ENCODE results near the gene DDAH2. TPM values are rescaled to one million over a fixed set of nuclear protein-coding genes. Genes with fewer than 3 reads are reported as not detected.

Gene DDAH2
- total and polyA plus RNA-seq, 10 of the 15 experiments (the other 5 are each of a cell fraction or from before 2014, with no cell fraction given) = 0.35 to 9.9 (median 6.2) TPM

- H3K27me3 ChIP-seq (replicated peaks in 1 of 2; ENCODE audit: control insufficient read depth in 2 of 2, insufficient read depth in 2 of 2, low read length in 1 of 2) = no peaks in the 10 kb centered on the region
- H3K4me3 ChIP-seq = no peak overlapping the region
- no peak for ATAC-seq
- TF ChIP-seq USF1 (IDR thresholded peaks at IDR 0.05; ENCODE audit: borderline replicate concordance, extremely low read length, insufficient read depth, low read depth, low read length) = no peak
- peak; percentile 27 for TF ChIP-seq BCL3 (IDR thresholded peaks at IDR 0.05; ENCODE audit: borderline replicate concordance, insufficient read depth, low read depth, low read length, poor library complexity, severe bottlenecking)
- TF ChIP-seq PAX5 (IDR thresholded peaks at IDR 0.05; ENCODE audit: borderline replicate concordance, low read depth, low read length) = no peak
- intact Hi-C loops (cut with micrococcal nuclease; ENCODE audit: unreplicated experiment) (no loop called here), in situ Hi-C loops (cut with MboI) (no loop called here)
- no peaks in the 10 kb centered on the region for H3K9me3 ChIP-seq (replicated peaks; ENCODE audit: control insufficient read depth, insufficient read depth, low read length)
- WGBS (ENCODE audit: insufficient coverage, insufficient replicate concordance, low lambda C conversion rate, missing lambda C conversion rate) = 98% methylated on average over 8 of the region's 8 CpGs
- ChIA-PET POLR2A (interaction anchor here (1.3 kb wide), 1 partner anchor 9 kb away, joined by 4 read pairs; the partner anchor contains the start of gene MSH5), CTCF (no interaction called here), SMC1A (ENCODE audit: uncharacterized antibody, unreplicated experiment) (interaction anchor here (1.3 kb wide), 1 partner anchor 20 kb away, joined by 4 read pairs; no protein-coding TSS in a partner anchor), RAD21 (ENCODE audit: unreplicated experiment) (no interaction called here)
- no peak overlapping the region for H3K27ac ChIP-seq (ENCODE audit: control insufficient read depth, insufficient read depth)
- no peak overlapping the region for H2AFZ ChIP-seq (ENCODE audit: control insufficient read depth, low read depth, low read length)
- H4K20me1 ChIP-seq (ENCODE audit: control insufficient read depth, insufficient read depth) = no peaks in the 10 kb centered on the region
- H3K4me2 ChIP-seq (ENCODE audit: control insufficient read depth, insufficient read depth) = no peak overlapping the region
- no peak overlapping the region for H3K9ac ChIP-seq (ENCODE audit: control insufficient read depth, insufficient read depth, low read length)
- BruUV-seq (replicated peaks) = no TSS peak
- H3K79me2 ChIP-seq (ENCODE audit: control insufficient read depth, insufficient read depth, low read length) = no peaks in the 10 kb centered on the region
- H3K4me1 ChIP-seq (ENCODE audit: control insufficient read depth, insufficient read depth, low read length) = no peaks in the 10 kb centered on the region
- H3K36me3 ChIP-seq (ENCODE audit: control insufficient read depth in 2 of 2, insufficient read depth in 2 of 2, low read length in 1 of 2) = peaks cover 0 to 7% of the 10 kb centered on the region in 2 experiments; a peak in 1 of 4 replicates
- no peak for FAIRE-seq
- DNase-seq (ENCODE audit: low read depth, low spot score) = no peak
These were observed 20.4 kb upstream of the DDAH2 start for GRCh38 chr6:31749301-31750036.
